ENCODE measurements around the gene HNRNPUL1. TPM values are rescaled to one million over a fixed set of nuclear protein-coding genes. Genes with fewer than 3 reads are reported as not detected.

Gene HNRNPUL1
- total RNA-seq, 4 donors from 2014 or later = 129 to 180 (median 150) TPM

DNA sequence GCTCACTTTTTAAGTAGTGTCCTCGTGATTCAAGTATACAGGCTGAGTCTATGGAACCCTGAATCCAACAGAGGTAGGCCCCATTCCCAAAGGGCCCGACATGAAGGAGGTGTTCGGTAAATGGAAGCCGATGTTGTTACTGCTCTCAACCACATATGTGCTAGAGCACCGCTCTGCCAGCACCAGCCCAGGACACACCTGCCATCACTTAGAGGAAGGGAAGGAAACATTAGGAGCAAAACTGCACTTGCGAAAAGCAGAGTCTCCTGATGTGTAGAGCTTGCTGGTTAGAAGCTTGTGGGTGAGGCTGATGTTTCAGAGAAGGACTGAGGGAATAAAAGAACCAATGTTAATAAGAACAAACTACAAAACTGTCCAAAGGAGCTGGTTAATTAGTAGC is 36.4 kb downstream of the HNRNPUL1 start:
- DNase-seq = no peak

GRCh38 chr19:41302624-41303351 is 38.6 kb downstream of the HNRNPUL1 start:
- WGBS, 2 donors = 82 to 84% methylated on average over 18 to 21 of the region's 21 CpGs
- no peak overlapping the region for H3K4me3 ChIP-seq (replicated peaks in 1 of 3)
- H3K27ac ChIP-seq = no peak overlapping the region
- peaks cover 53 to 56% of the 10 kb centered on the region in 2 donors for H3K36me3 ChIP-seq
- no peak for TF ChIP-seq CTCF (IDR thresholded peaks at IDR 0.05)
- TF ChIP-seq POLR2A (IDR thresholded peaks at IDR 0.05) = no peak
- intact Hi-C loops (cut with DNase I) = no loop called here
- peak in 1 of 2 donors; percentile 21 for DNase-seq
- H3K27me3 ChIP-seq = no peaks in the 10 kb centered on the region
- no peaks in the 10 kb centered on the region for H3K9me3 ChIP-seq
- H3K4me1 ChIP-seq = peaks cover 21 to 36% of the 10 kb centered on the region in 2 donors

More for the DNA sequence above, 36.4 kb downstream of the HNRNPUL1 start:
- Histone ChIP-seq H3K4me1 (peaks cover 23 to 51% of the 10 kb centered on the region in 2 donors), H3K36me3 (peaks cover 47 to 65% of the 10 kb centered on the region in 2 donors), H3K27ac (peak overlapping the region in 2 of 3 donors; percentile 63 to 73), H3K4me3 (replicated peaks in 1 of 3) (no peak overlapping the region), H3K27me3 (no peaks in the 10 kb centered on the region), H3K9me3 (no peaks in the 10 kb centered on the region)
- intact Hi-C loops (cut with DNase I) = no loop called here
- no peak for TF ChIP-seq CTCF (IDR thresholded peaks at IDR 0.05)
- TF ChIP-seq POLR2A (IDR thresholded peaks at IDR 0.05) = no peak
- 83 to 95% methylated on average over 6 of the region's 6 CpGs for WGBS, 2 donors

GRCh38 chr19:41303954-41304353 is 39.8 kb downstream of the HNRNPUL1 start:
- DNase-seq = no peak
- no peaks in the 10 kb centered on the region for H3K27me3 ChIP-seq
- intact Hi-C loops (cut with DNase I) = no loop called here
- H3K4me3 ChIP-seq (replicated peaks in 1 of 3) = no peak overlapping the region
- H3K9me3 ChIP-seq = no peaks in the 10 kb centered on the region
- WGBS, 2 donors = 94 to 100% methylated on average over 1 to 13 of the region's 14 CpGs
- no peak overlapping the region for H3K27ac ChIP-seq
- peaks cover 19 to 36% of the 10 kb centered on the region in 2 donors for H3K4me1 ChIP-seq
- no peak for TF ChIP-seq POLR2A (IDR thresholded peaks at IDR 0.05)
- no peak for TF ChIP-seq CTCF (IDR thresholded peaks at IDR 0.05)
- H3K36me3 ChIP-seq = peaks cover 53 to 56% of the 10 kb centered on the region in 2 donors

DNA sequence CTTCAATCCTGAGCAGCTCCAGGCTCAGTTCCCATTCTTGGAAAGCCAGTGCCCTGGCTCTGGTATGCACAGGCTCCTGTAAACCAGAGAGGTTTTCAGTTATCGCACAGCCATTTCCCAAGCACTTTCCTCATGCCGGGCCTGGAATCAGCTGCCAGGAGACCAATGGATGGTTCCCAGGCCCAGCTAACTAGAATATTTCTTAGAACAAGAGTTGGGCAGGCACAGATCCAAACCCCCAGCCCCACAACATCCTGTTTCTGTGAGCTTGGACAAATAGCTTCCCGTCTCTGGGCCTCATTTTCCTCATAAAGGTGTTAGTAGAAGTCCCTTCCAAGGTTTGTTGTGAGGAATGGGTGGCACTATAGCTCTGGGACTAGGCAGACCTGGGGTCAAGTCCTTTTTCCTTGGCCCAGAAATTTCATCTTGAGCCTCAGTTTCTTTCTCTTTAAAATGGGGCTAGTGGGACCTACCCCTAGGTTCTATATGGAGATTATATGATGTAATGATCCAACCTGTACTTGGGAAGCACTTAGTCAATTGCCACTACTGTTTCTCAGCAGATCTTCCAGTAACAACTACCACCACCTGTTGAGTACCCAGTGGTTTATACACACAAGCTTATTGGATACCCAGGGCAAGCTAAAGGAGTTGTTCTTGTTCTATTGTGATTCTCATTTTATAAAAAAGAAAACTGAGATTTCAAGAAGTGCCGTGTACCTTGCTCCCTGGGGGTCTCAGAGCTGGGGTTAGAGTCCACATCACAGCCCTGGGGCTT is 40.7 kb downstream of the HNRNPUL1 start:
- no peak for TF ChIP-seq POLR2A (IDR thresholded peaks at IDR 0.05)
- TF ChIP-seq CTCF (IDR thresholded peaks at IDR 0.05) = no peak
- Histone ChIP-seq H3K27ac (peak overlapping the region in 1 of 3 donors; percentile 19), H3K36me3 (peaks cover 53 to 56% of the 10 kb centered on the region in 2 donors), H3K27me3 (no peaks in the 10 kb centered on the region), H3K4me3 (replicated peaks in 1 of 3) (no peak overlapping the region), H3K9me3 (no peaks in the 10 kb centered on the region), H3K4me1 (peaks cover 16 to 32% of the 10 kb centered on the region in 2 donors)
- no peak for DNase-seq
- intact Hi-C loops (cut with DNase I) = loop anchor here (5.0 kb wide), 2 partner anchors 38 to 103 kb away; no protein-coding TSS in a partner anchor
- 91 to 93% methylated on average over 4 of the region's 4 CpGs for WGBS, 2 donors

Data from thyroid gland (tissue), 4 donors.